Endometrial microvascular endothelial cells (primary cell): Measurements from ENCODE around the gene GPRC5A. TPM values are rescaled to one million over a fixed set of nuclear protein-coding genes. Genes with fewer than 3 reads are reported as not detected.

Experiments
- in situ Hi-C: cut with HindIII; loops from 2 replicates; pipeline ENCODE4 v1.10.0; 2017; ENCODE audit warnings: low sequenced_read_pairs, low pct_unique_long_range_greater_than_20kb; ENCODE audit errors: inconsistent ontology term
- total RNA-seq: library from RNA; depleted of rRNA; stranded (reverse); fragments of >200 nt; gene quantifications from one replicate; pipeline ENCODE4 v1.2.3, GENCODE V29; 2015; ENCODE audit errors: inconsistent ontology term

Gene GPRC5A
- total RNA-seq, 1 donor from 2014 or later, result 135 TPM

DNA sequence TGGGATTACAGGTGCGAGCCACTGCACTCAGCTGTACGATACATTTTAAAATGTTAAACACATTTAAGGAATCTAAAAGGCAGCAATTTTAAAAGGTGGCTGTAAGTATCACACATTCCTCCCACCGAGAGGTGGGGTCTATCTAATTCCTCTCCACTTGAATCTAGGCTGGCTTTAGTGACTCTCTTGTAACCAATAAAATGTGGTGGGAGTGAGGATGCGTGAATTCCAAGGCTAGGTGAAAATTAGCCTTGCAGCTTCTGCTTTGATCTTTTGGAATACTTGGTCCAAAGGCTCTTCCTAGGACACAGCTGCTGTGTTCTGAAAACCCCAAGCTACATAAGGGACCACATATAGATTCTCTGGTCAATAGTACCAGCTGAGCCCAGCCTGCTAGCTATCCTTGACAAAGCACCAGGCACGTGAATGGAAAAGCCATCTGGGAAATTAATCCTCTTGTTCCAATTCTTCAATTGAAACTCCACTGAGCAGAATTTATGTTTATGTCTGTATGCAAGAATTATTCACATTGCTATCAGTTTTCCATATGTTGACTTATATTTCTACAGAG lies 69.4 kb downstream of the GPRC5A start:
- in situ Hi-C loops, result no loop called here

DNA sequence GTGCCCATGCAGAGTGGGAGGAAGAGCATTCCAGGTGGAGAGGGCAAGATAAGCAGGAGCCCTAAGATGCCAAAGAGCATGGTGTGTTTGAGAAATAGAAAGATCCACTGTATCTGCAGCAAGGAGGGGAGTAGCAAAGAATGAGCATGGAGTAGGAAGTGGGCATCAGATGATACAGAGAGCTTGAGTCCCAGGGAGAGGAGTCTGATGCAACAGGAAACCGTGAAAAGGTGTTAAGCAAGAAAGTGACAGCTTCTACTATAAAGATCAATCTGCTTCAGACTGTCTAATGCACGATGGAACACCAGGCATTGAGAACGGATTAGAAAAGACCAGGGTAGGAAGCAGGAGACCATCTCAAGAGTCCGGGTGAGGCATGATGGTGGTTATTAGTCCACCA lies 72.9 kb downstream of the GPRC5A start:
- in situ Hi-C loops, result no loop called here

DNA sequence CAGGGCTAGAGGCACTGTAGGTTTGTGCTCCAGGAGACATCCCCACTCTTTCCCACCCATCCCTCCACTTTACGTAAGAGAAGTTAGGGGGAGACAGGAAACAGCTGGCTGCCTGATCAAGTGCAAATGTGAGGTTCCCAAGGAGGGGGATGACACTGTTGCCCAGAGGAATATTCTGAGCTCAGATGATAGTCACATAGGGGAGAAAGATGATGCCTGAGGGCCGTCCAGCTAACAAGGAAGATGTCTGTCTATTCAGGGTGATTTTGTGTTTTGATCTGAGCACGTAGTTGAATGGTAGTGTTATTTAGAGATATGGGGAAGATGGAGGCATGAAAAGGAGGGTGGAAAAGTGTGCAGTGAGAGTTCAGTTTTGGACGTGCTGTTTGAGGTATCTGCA lies 74.5 kb downstream of the GPRC5A start:
- in situ Hi-C loops, result no loop called here

Other genes with a start within 250 kb of the GPRC5A start
- not detected for gene GPR19, start 195.4 kb upstream of the GPRC5A start, total RNA-seq
- gene CDKN1B, start 174.2 kb upstream of the GPRC5A start, total RNA-seq, result 26.1 TPM
- gene APOLD1, start 105.9 kb upstream of the GPRC5A start, total RNA-seq, result 17.6 TPM
- gene DDX47, start 78.2 kb upstream of the GPRC5A start, total RNA-seq, result 112 TPM
- not detected for gene GPRC5D, start 60.6 kb downstream of the GPRC5A start, total RNA-seq
- gene HEBP1, start 108.7 kb downstream of the GPRC5A start, total RNA-seq, result 37.6 TPM
- gene FAM234B, start 152.8 kb downstream of the GPRC5A start, total RNA-seq, result 10.3 TPM
- gene GSG1, start 212.1 kb downstream of the GPRC5A start, total RNA-seq, result not detected